PFSK-1 (cell line): ENCODE data around the gene VPS9D1.

Source experiments
- FOXP2 ChIP-seq: optimal IDR thresholded peaks from 2 replicates; pipeline ENCODE3; 2011; ENCODE audit warnings: borderline replicate concordance, control low read depth, inconsistent platforms; ENCODE audit not compliant: insufficient read depth; ENCODE audit errors: extremely low read length, extremely low read depth
- POLR2AphosphoS5 ChIP-seq: IDR thresholded peaks from 2 replicates; pipeline ENCODE4 v1.6.1; 2012; ENCODE audit warnings: low read depth, mild to moderate bottlenecking, control low read depth, low read length, moderate library complexity
- SIN3A ChIP-seq: IDR thresholded peaks from 2 replicates; pipeline ENCODE4 v1.6.1; 2012; ENCODE audit warnings: mild to moderate bottlenecking, low read length, moderate library complexity, borderline replicate concordance; ENCODE audit not compliant: insufficient read depth

GRCh38 chr16:89738072-89738377, 17.3 kb upstream of the VPS9D1 start:
- TF ChIP-seq POLR2AphosphoS5 (0 out of 2 replicates have a peak, but pooled peaks have one; percentile 7), FOXP2 (no peak), SIN3A (no peak)
